Prostate gland (tissue), 2 donors: ENCODE measurements around the gene NFIX. TPM values are rescaled to one million over a fixed set of nuclear protein-coding genes. Genes with fewer than 3 reads are reported as not detected.
A peak's percentile ranks its signal among the peaks of the same experiment; 100 is the strongest.

ENCODE experiments used
- DNase-seq: peaks from one replicate; pipeline ENCODE4 v3.0.0-alpha.2; 2019; ENCODE audit warnings: low spot score
- H3K27ac ChIP-seq, 2 donors: fragments of 200-600 bp; sonication (generic); 2 replicates each; pipeline ENCODE4 v1.5.1; 2017 to 2019
- H3K27me3 ChIP-seq: fragments of 200-600 bp; sonication (generic); replicated peaks from 2 replicates; pipeline ENCODE4 v1.5.1; 2019; ENCODE audit not compliant: insufficient read depth
- H3K36me3 ChIP-seq, 2 donors: fragments of 200-600 bp; sonication (generic); 1 replicate in 1 of 2; 2 replicates in 1 of 2; pipeline versions ENCODE4 v1.5.1 to v1.8.1; 2017 to 2019
- H3K4me1 ChIP-seq: fragments of 200-600 bp; sonication (generic); replicated peaks from 2 replicates; pipeline ENCODE4 v1.5.1; 2019
- H3K4me3 ChIP-seq, 2 donors: fragments of 200-600 bp; sonication (generic); 2 replicates each; pipeline ENCODE4 v1.5.1; 2017 to 2019
- H3K9me3 ChIP-seq: fragments of 200-600 bp; sonication (generic); 2 replicates; pipeline ENCODE4 v1.5.1; 2017
- POLR2A ChIP-seq: fragments of 450-650 bp; IDR thresholded peaks from one replicate; pipeline ENCODE4 v1.6.1; 2016; ENCODE audit warnings: antibody characterized with exemption, mild to moderate bottlenecking
- POLR2AphosphoS5 ChIP-seq: sonication (generic); formaldehyde crosslinking; IDR thresholded peaks from one replicate; pipeline ENCODE4 v1.6.1; 2017; ENCODE audit warnings: antibody characterized with exemption
- WGBS: methylation state at CpG from one replicate; pipeline ENCODE4 v1.1.5; 2018; 5-methylcytosine and 5-hydroxymethylcytosine counted together
- intact Hi-C: fragments of 100-400 bp; cut with DNase I; formaldehyde crosslinking; loops from one replicate; pipeline ENCODE4 v1.14.2; 2022
- total RNA-seq, 2 donors: library from RNA; depleted of rRNA; stranded (reverse); fragments of >200 nt; gene quantifications; one replicate each; pipeline ENCODE4 v1.1.0, GENCODE V29; 2016
- TF ChIP-seq, protein P1 (sequence below), 4 experiments: fragments of 200-600 bp in 2 of 4; fragments of 450-650 bp in 2 of 4; sonication (generic) in 2 of 4; IDR thresholded peaks; 1 replicate in 3 of 4; 2 replicates in 1 of 4; pipeline ENCODE4 v1.5.1; 2016 to 2019; ENCODE audit warnings: antibody characterized with exemption in 4 of 4, mild to moderate bottlenecking in 2 of 4, moderate library complexity in 2 of 4

NFIX gene
- total RNA-seq, 2 donors from 2014 or later: 185 to 286 TPM

DNA sequence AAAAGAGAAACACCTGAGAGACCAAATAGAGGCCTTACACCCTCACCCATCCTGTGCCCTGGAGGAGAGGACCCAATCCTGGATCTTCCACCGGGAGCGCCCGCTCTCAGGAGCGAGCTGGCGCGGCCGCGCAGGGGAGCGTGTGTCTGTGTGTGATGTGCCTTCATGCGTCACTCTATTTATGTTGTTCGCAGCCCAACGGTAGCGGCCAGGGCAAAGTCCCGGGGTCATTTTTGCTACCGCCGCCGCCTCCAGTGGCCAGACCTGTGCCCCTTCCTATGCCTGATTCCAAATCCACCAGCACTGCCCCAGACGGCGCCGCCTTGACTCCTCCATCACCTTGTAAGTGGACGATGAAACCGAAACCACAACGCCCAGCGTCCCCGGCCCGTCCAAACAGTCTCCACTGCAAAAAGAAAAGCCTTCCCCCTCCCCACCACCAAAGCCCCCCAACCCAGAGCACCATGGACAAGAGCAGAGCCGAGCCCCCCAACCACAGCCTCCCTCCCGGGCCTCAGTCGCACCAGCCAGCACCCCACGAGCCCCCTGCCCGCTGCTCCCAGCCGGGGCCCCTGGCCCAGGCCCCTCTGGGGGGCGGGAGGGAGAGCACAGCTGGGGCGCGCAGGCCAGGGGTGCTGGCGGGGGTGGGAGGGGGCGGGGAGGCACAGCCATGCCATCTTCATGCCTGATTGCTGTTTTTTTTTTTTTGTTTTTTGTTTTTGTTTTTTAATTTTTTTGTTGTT lies 92.7 kb downstream of the NFIX start:
- Histone ChIP-seq H3K27me3 (no peaks in the 10 kb centered on the region), H3K36me3 (peaks cover 0 to 1% of the 10 kb centered on the region in 2 donors), H3K27ac (peak overlapping the region; percentile 65 to 79), H3K4me1 (peaks cover 5% of the 10 kb centered on the region), H3K9me3 (no peaks in the 10 kb centered on the region), H3K4me3 (no peak overlapping the region)
- intact Hi-C loops: no loop called here
- 70% methylated on average over 37 of the region's 37 CpGs for WGBS
- DNase-seq: no peak
- TF ChIP-seq POLR2AphosphoS5 (no peak), POLR2A (no peak)
- TF ChIP-seq, protein P1, sequence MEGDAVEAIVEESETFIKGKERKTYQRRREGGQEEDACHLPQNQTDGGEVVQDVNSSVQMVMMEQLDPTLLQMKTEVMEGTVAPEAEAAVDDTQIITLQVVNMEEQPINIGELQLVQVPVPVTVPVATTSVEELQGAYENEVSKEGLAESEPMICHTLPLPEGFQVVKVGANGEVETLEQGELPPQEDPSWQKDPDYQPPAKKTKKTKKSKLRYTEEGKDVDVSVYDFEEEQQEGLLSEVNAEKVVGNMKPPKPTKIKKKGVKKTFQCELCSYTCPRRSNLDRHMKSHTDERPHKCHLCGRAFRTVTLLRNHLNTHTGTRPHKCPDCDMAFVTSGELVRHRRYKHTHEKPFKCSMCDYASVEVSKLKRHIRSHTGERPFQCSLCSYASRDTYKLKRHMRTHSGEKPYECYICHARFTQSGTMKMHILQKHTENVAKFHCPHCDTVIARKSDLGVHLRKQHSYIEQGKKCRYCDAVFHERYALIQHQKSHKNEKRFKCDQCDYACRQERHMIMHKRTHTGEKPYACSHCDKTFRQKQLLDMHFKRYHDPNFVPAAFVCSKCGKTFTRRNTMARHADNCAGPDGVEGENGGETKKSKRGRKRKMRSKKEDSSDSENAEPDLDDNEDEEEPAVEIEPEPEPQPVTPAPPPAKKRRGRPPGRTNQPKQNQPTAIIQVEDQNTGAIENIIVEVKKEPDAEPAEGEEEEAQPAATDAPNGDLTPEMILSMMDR (IDR thresholded peaks at IDR 0.05): no peak

DNA sequence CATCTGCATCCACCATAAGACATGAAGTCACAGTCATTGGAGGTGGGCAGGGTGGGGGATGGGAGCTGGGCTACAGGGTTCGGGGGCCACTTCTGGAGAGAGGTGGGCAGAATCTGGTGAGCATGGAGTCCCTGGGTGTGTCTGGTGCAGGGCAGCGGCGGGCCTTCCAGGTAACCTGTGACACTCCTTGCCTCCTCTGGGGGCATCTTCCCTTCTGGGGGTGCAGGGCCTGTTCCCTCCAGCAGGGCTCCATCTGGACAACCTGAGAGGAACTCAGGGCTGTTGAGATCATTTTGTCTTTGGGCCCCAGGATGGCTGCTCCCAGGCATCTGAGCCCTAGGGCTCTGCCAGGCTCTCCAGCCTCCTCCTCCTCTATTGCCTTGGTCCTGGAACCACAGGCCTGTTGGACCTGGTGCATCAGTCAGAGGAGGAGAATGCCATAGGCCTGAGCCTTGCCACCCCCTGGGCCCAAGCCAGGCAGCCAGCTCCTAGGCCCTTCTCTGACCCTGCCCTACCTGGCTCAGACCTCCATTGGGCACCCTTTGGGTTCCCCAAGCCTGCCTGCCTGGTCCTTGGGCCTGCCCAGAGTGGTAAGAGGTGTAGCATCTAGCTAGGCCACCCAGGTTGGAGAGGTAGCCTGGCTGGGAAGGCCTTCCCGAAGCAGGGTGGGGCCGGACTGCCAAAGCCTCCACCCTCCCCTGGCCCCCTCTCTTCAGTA lies 94.0 kb downstream of the NFIX start:
- peaks cover 0 to under 1% of the 10 kb centered on the region in 2 donors for H3K36me3 ChIP-seq
- H3K9me3 ChIP-seq: no peaks in the 10 kb centered on the region
- peak overlapping the region; percentile 65 to 79 for H3K27ac ChIP-seq
- H3K4me1 ChIP-seq: peaks cover 5% of the 10 kb centered on the region
- no peaks in the 10 kb centered on the region for H3K27me3 ChIP-seq
- no peak for DNase-seq
- TF ChIP-seq POLR2AphosphoS5 (no peak), POLR2A (no peak)
- TF ChIP-seq, protein P1 (IDR thresholded peaks at IDR 0.05): peak in 1 of 4 experiments; percentile 10
- intact Hi-C loops: no loop called here
- H3K4me3 ChIP-seq: no peak overlapping the region
- 80% methylated on average over 5 of the region's 5 CpGs for WGBS

DNA sequence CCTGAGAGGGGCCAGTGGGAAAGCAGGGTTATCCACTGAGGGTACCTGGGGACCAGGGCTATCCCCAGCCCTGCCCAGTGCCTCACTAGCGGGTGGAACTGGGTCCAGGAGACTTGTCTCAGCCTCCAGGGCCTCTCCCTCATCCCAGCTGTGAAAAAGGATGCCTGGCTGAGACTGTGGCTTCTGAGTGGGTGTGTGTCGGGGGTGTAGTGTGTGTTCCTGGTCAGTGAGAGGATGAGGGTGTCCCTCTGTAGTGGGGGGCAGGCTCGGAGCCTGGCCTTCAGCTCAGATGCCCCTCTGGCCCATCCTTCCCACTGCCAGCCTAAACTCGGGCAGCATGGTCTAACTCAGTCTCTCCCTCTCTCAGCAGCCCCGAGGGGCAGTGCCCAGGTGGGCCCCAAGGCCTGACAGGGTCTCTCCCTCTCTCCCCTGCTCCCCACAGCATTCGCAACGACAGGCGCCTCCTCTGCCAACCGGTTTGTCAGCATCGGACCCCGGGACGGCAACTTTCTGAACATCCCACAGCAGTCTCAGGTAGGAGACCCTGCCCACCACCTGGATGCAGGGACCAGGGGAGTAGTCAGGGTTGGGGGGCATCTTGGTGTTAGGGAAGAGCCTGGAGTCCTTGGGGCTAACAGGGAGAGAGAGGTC lies 94.7 kb downstream of the NFIX start:
- WGBS: 45% methylated on average over 12 of the region's 12 CpGs
- Histone ChIP-seq H3K27me3 (no peaks in the 10 kb centered on the region), H3K4me3 (no peak overlapping the region), H3K9me3 (no peaks in the 10 kb centered on the region), H3K4me1 (peaks cover 5% of the 10 kb centered on the region), H3K27ac (peak overlapping the region; percentile 65 to 79), H3K36me3 (peaks cover under 1 to 7% of the 10 kb centered on the region in 2 donors)
- TF ChIP-seq POLR2A: no peak
- TF ChIP-seq, protein P1 (IDR thresholded peaks at IDR 0.05): no peak
- no peak for TF ChIP-seq POLR2AphosphoS5
- intact Hi-C loops: no loop called here
- no peak for DNase-seq

DNA sequence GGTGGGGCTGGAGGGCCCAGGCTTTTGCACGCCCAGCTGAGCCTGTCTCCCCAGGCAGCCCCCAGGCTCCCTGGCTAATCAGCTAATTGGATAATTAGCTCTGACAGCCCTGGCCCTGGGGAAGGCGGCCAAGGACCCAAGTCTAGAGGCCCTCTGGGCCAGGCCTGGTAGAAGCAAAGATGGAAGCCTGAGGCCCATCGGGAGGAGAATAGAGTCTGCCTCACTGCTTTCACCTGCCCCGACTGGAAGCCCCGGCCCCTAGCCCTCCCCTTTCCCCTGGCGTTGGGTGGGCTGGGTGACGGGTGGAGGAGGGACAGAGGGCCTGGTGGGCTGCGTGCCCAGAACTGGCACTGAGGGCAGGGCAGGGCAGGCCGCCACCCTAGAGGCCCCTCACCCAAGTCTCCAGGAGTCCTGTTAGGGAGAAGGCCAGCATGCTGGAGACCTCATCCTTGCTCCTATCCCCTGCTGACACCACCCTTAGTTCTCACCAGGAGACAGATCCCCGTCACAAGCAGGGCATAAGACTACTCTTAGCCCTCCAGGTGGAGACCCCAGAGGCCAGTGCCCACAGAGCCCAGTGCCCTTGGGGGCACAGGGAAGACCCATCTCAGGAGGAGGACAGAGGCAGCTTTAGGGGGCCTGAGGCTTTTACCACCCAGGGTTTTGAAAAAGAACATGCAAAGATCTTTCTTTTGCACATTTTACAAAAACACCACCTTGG lies 95.4 kb downstream of the NFIX start:
- H3K27ac ChIP-seq: peak overlapping the region; percentile 65 to 79
- TF ChIP-seq POLR2AphosphoS5: no peak
- TF ChIP-seq POLR2A: no peak
- TF ChIP-seq, protein P1 (IDR thresholded peaks at IDR 0.05): no peak
- H3K9me3 ChIP-seq: no peaks in the 10 kb centered on the region
- no peak overlapping the region for H3K4me3 ChIP-seq
- 43% methylated on average over 9 of the region's 10 CpGs for WGBS
- no peaks in the 10 kb centered on the region for H3K27me3 ChIP-seq
- peaks cover 5% of the 10 kb centered on the region for H3K4me1 ChIP-seq
- intact Hi-C loops: no loop called here
- H3K36me3 ChIP-seq: peaks cover 5 to 13% of the 10 kb centered on the region in 2 donors
- DNase-seq: no peak
